K562 treated with DMSO at 1 percent for 24 hours (cell line): ENCODE results near the gene PLXDC1. TPM values are rescaled to one million over a fixed set of nuclear protein-coding genes. Genes with fewer than 3 reads are reported as not detected.

Experiments used
- total RNA-seq: library from RNA; unstranded; fragments of 300-600 nt; gene quantifications from 2 replicates; pipeline ENCODE4 v1.2.3, GENCODE V29; 2022; ENCODE audit warnings: low read depth; ENCODE audit not compliant: insufficient read depth

PLXDC1 gene
- total RNA-seq: not detected in 2 replicates

GRCh38 chr17:39151150-39151942, at the start of gene PLXDC1:
Gene PLXDC1 (minus strand): TSS chr17:39151637. CDS start chr17:39151437, 200 bp downstream.

GRCh38 chr17:39200070-39200879, 48.8 kb upstream of the PLXDC1 start, which contains the start of gene RPL19:
Gene RPL19 (plus strand): TSS chr17:39200283. CDS start chr17:39200345, 62 bp downstream.

GRCh38 chr17:39197380-39198185, 46.1 kb upstream of the PLXDC1 start, which contains the start of gene CACNB1:
Gene CACNB1 (minus strand): TSS chr17:39197669. CDS start chr17:39197495, 174 bp downstream.

GRCh38 chr17:39165841-39166349, 14.5 kb upstream of the PLXDC1 start, which contains the start of gene ARL5C:
Gene ARL5C (minus strand): TSS chr17:39166161. CDS start chr17:39165760, 401 bp downstream.

Other genes with a start within 250 kb of the PLXDC1 start
- gene FBXO47, start 184.2 kb downstream of the PLXDC1 start, total RNA-seq: not detected in 2 replicates
- not detected in 2 replicates for gene ARL5C, start 14.5 kb upstream of the PLXDC1 start, total RNA-seq
- gene CACNB1, start 46.0 kb upstream of the PLXDC1 start, total RNA-seq: 1.3 and 1.6 TPM in 2 replicates
- 4,157 and 4,223 TPM in 2 replicates for gene RPL19, start 48.6 kb upstream of the PLXDC1 start, total RNA-seq
- gene STAC2, start 74.3 kb upstream of the PLXDC1 start, total RNA-seq: not detected in 2 replicates
- gene FBXL20, start 250.0 kb upstream of the PLXDC1 start, total RNA-seq: 7.3 and 7.4 TPM in 2 replicates